ENCODE data around the gene SMCO2.

DNA sequence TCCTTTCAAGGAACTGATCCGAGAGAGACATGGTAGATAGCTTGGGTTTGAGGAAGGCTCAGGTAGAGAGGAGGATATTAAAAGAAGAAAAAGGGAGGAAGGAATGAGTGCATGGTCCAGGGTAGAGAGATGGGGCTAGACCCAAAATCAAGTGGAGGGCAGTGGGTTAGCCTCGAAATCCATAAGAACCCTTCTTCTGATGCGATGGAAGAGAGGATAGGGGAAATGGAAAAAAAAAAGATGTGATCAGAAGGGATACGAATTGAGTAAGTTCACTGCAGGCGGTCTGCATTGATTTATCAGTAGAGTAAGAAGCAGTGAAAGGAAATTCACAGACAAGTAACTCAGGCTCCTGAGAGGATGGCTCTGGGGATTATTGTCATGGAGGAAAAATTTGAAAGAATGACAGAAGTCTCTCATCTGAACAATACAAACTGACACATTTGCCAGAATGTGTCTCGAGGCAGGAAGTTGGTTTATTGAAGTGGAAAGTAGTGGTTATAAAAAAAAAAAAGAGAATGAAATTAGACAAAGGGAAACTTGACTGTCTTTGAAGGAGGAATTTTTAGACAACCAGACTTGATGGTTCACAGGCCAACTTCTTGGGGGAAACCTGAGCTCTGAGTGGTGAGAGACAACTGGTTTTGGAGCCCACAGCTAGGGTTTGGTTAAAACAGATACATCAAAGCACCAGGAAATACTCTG, 87.7 kb downstream of the SMCO2 start:
- TF ChIP-seq POLR2AphosphoS5 (IDR thresholded peaks at IDR 0.05; ENCODE audit: borderline replicate concordance, low read depth, low read length) (no peak), EZH2 (IDR thresholded peaks at IDR 0.05) (no peak), FOXP2 (optimal IDR thresholded peaks at IDR 0.05; ENCODE audit: control extremely low read depth, extremely low read length, insufficient read depth) (no peak)

Data from SK-N-MC (cell line).